Adipose tissue (tissue), 3 donors: ENCODE data around the gene NF1. TPM values are rescaled to one million over a fixed set of nuclear protein-coding genes. Genes with fewer than 3 reads are reported as not detected.
"Not testable (repeated sequence)": the region's sequence is repeated elsewhere in the genome, so short reads cannot be mapped to it uniquely, and the experiment has no call there.

Source experiments
- H3K27ac ChIP-seq: one replicate; pipeline ENCODE4 v1.5.1; 2013; ENCODE audit warnings: low read depth, low read length
- WGBS, 3 donors: extraction: QIAGEN DNeasy Blood & Tissue Kit; methylation state at CpG; one replicate each; pipeline ENCODE4 v1.1.7; 2013; 5-methylcytosine and 5-hydroxymethylcytosine counted together
- polyA plus RNA-seq, 3 donors: library from polyadenylated mRNA; stranded (reverse); fragments of 200-250 nt; gene quantifications; one replicate each; pipeline ENCODE4 v1.2.3, GENCODE V29; 2013
- donor health status: healthy with polysubstance abuse.
- donor health status: Bipolar disorder and iron deficiency.
- donor health status: healthy.

The NF1 gene
- polyA plus RNA-seq, 3 donors = 5.6 to 9.1 (median 7.9) TPM

DNA sequence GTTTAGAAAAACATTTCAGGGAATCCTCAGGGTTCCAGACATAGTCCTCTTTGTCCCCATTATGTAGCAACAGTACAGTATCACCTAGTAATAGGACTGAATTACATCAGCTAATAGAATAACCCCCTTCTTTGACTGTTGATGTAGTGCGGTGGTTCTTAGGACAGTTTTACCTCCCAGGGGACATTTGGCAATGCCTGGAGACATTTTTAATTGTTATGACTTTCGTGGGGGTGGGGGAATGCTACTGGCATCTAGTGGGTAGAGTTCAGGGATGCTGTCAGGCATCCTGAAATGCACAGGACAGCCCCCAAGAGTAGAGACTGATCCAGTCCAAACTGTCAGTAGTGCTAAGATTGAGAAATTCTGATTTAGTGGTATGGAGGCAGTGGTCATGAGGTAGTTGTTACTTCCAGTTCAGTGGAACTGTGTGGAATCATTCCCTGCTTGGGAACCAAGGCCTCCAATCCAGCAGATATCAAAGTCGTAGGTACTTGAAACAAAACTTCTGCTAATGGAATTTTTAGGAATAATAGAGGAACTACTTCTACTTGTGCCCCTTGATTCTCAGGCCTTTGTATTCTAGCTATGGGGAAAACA lies 20.3 kb downstream of the NF1 start:
- H3K27ac ChIP-seq = no peak overlapping the region
- 81 to 84% (median 82%) methylated on average over 3 of the region's 3 CpGs for WGBS, 3 donors

DNA sequence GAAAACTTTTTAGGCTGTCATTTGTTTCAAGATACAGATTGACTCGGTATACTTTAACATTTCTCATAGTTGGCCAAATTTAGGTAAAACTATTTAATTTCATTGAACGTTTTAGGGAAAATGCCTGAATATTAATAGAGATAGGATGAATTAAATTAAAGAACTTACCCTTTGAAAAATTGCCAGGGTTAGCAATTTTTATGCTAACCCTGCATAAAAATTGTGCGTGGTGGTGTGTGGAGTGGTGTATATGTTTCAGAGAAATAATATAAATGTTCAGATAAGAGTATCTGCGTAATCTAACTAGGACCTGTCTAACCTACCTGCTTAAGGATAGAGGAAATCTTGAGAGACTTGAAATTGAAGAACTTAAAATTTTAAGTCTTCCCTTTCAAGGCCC lies 21.4 kb downstream of the NF1 start:
- no peak overlapping the region for H3K27ac ChIP-seq
- 86 to 90% (median 89%) methylated on average over 4 of the region's 4 CpGs for WGBS, 3 donors

DNA sequence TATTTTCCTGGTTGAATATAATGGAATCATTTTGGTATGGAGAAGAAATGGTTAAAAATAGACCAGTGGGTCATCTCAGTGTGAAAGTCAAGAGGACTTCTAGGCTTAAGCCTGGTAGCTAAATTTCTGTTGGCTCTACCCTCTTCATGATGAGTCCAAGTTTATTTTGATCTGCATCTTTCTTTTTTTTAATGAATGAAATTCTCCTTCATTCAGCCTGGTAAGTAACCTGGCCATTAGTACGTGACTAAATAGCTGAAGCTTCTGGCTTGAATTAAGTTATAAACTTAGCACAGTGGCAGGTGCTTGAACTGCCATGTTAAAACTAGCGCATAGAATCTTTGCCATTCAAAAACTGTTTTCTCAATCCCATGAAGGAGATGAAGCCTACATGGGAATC lies 28.0 kb downstream of the NF1 start:
- no peak overlapping the region for H3K27ac ChIP-seq
- WGBS, 3 donors = 81 to 85% (median 82%) methylated on average over 2 of the region's 2 CpGs

DNA sequence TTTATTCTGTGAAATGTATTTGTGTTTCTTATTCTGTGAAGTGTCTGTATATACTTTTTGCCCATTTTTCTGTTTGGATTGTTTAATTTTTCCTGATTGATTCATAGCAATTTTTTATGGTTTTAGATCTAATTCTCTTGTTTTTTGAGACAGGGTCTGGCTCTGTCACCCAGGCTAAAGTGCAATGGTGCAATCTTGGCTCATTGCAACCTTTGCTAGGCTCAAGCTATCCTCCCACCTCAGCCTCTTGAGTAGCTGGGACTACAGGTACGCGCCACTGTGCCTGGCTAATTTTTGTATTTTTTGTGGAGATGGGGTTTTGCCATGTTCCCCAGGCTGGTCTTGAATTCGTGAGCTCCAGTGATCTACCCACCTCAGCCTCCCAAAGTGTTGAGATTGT lies 31.5 kb downstream of the NF1 start:
- 88 to 95% (median 95%) methylated on average over 3 of the region's 3 CpGs for WGBS, 3 donors
- H3K27ac ChIP-seq = no peak overlapping the region

DNA sequence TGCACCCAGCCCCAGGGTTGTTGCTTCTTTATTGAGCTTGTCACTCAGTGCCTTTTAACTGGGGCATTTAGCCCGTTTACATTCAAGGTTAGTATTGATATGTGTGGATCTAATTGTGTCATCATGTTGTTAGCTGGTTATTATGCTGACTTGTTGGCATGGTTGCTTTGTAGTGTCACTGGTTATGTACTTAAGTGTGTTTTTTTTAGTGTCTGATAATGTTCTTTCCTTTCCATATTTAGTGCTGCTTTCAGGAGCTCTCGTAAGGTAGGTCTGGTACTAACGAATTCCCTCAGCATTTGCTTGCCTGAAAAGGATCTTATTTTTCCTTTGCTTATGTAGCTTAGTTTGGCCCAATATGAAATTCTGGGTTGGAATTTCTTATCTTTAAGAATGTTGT lies 33.5 kb downstream of the NF1 start:
- 78 to 96% (median 93%) methylated on average over 3 of the region's 3 CpGs for WGBS, 3 donors
- H3K27ac ChIP-seq = no peak overlapping the region

DNA sequence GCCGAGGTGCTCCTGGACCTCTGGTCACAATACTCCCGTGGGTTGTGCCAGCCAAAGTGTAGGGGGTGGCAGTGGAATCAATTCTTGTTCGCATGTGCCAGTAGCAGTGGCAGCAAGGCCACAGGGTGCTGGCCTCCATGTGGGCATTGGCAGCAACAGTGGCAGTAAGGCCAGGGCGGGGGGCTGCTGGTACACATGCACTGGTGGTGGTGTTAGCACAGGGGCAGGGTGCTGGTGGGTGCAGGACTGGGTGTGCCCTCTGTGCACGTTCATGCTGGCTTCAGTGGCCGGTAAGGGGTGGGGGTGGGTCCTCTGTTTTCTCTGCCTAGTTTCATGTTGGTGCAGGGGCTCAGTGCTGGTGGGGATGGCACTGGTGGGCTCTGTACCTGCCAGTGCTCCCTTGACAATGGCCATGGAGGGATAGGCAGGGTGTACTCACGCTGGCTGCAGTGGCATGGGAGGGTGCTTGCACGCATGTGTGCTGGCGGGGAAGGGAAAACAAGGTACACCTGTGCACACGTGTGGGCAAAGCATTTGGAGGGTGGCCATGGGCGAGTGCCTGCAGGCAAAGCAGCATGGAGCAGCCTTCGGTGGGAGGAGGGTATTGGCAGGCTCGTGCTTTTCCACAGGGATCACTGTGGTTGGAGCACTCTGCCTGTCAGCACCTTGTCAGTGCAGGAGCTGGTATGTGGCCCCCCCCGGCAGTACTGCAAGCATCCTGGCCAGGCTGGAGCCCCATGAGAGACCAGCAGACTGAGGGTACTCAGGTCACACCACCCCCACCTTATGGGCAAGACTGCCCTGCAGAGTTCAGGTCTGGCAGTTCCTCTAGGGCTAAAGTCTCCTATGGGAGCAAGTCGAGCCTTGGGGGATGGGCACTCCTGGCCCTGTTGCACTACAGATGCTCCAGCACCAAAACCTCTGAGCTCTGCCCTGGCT lies 35.8 kb downstream of the NF1 start:
- no peak overlapping the region for H3K27ac ChIP-seq
- 76 to 87% (median 86%) methylated on average over 15 of the region's 15 CpGs for WGBS, 3 donors

DNA sequence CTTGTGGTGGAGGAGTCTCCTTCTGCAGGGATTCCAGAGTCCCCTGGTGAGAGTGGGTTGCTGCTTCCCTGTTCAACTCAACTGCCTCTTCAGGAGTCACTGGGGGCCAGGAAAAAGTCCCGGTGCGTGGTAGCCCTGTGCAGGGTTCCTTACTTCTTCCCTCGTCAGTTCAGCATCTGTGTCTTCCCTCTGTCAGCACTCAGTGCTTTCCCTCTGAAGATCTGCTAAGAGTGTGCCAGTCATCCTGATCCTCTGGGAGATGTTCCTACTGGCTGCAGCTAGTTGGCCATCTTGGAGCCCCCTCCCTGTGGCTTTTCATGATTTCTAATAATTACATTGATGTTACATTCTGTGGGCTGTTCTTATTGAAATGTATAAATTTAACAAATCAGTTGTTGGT lies 36.5 kb downstream of the NF1 start:
- WGBS, 3 donors = 83 to 91% (median 89%) methylated on average over 3 of the region's 3 CpGs
- H3K27ac ChIP-seq = no peak overlapping the region

DNA sequence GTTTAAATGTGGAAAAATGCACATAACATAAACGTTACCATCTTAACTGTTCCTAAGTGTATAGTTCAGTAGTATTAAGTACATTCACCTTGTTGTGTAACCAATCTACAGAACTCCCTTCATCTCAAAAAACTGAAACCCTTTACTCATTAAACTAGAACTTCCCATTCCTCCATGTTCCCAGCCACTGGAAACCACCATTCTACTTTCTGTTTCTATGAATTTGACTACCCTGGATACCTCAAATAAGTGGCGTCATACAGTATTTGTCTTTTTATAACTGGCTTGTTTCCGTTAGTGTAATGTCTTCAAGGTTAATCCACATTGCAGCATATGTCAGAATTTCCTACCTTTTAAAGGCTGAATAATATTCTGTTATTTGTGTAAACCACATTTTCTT lies 38.2 kb downstream of the NF1 start:
- no peak overlapping the region for H3K27ac ChIP-seq
- WGBS, 3 donors = 89 to 98% (median 97%) methylated on average over 3 of the region's 3 CpGs

DNA sequence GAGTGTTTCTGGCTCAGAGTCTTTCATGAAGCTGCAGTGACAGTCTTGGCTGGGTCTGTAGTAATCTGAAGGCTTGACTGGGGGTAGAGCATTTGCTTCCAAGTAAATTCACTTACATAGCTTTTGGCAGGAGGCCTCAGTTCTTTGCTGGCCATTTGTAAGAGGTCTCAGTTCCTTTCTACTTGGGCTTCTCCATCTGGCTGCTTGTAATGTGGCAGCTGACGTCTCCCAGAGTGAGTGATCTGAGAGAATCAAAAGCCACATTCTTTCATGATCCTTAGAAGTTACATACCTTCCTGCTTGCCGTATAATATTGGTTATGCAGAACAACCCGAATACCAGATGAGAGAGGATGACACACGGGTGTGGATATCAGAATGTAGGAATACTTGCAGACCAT lies 39.8 kb downstream of the NF1 start:
- no peak overlapping the region for H3K27ac ChIP-seq
- WGBS, 3 donors = 66 to 80% (median 70%) methylated on average over 4 of the region's 4 CpGs

DNA sequence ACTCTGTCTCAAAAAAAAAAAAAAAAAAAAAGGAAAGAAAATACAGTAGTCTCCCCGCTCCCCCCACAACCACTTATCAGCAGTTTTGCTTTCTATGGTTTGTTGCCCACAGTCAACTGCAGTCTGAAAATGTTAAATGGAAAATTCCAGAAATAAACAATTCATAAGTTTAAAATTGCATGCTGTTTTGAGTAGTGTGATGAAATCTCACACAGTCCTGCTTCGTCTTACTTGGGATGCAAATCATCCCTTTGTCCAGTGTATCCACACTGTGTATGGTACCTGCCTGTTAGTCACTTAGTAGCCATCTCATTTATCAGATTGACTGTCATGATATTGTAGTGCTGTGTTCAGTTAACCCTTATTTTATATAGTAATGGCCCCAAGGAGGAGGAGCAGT lies 41.5 kb downstream of the NF1 start:
- 95 to 97% (median 96%) methylated on average over 2 of the region's 2 CpGs for WGBS, 3 donors

DNA sequence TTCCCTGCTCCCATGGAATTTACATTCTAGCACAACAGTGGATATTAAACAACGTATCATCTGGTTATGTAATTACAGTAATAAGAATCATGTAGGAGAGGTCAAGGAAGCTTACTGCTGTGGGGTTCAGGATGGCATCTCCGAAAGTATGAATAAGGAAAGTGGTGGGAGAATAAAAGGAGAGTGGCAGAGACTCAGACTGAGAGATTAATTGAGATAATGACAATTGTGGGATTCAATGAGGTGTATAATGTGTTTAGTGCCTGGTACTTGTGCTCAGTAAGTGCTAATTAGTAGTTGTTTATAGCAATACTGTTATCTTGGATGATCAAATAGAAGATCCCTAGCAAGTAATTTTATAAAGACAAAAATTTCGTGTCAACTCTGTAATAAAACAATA lies 45.3 kb downstream of the NF1 start:
- WGBS, 3 donors = 89 to 92% (median 91%) methylated on average over 3 of the region's 3 CpGs
- H3K27ac ChIP-seq = no peak overlapping the region

More for the DNA sequence above, 41.5 kb downstream of the NF1 start:
- H3K27ac ChIP-seq = no peak overlapping the region

DNA sequence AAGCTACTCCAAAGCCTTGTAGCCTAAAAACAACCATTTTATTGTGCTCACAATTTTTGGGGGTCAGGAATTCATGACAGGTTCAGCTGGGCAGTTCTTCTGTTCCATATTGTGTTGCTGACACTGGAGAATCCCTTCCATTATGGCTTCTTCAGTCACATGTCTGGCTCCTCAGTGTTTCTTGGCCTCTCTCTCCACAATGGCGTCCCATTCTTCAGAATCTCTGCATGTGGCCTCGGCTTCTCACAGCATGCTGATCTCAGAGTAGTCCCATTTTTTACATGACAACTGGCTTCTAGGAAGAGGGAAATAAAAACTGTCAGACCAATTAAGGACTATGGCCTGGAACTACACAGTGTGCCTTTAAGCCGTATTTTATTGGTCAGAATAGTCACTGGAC lies 49.7 kb downstream of the NF1 start:
- 97 to 99% (median 98%) methylated on average over 3 of the region's 3 CpGs for WGBS, 3 donors
- H3K27ac ChIP-seq = no peak overlapping the region

DNA sequence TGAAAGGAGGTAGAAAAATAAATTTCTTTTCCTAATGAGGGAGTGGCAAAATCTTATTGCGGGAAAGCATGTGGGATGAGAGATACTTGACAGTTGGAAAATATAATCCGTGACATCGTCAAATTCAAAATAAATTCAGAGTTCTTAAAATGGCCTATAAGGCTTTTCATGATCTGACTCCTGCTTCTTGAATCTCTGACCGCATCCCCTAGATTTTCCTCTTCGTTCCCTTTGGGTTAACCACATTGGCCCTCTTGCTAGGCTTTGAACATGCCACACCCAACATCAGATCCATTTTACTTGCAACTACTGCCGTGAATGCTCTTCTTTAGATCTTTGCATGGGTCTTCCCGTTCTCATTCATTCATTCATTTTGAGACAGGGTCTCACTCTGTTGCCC lies 50.1 kb downstream of the NF1 start:
- 83 to 84% (median 84%) methylated on average over 7 of the region's 7 CpGs for WGBS, 3 donors
- H3K27ac ChIP-seq = no peak overlapping the region

DNA sequence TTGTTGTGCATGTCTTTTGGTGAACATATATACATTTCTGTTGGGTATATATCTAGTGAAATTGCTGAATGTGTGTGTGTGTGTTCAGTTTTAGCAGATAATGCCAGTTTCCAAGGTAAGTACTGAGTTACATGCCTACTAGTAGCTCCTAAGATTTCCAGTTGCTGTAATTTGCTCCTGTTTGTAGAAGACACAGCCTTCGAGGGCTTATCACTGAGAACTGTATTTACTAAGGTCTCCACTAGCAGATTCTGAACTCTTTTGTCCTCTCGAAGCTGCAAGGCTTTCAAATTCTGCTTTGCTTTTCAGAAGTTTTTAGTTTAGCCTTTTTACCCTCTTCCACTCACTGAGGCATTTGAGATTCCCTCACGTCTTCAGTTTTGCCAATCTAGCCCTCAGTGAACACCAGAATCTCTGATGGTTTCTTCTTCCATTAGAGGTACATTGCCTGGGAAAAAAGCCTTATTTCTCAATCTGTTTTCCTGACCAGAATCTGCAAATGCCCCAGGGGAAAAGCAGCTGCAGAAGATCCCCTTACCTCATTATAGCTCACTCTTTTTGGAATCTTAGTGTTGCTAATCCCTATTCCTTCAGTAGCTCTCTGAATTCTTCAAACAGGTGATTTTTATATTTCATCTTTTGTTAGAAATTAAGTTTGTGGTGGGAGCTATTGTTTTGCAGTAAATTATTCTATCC lies 52.9 kb downstream of the NF1 start:
- WGBS, 3 donors = 30 to 71% (median 71%) methylated on average over 3 of the region's 3 CpGs
- no peak overlapping the region for H3K27ac ChIP-seq

DNA sequence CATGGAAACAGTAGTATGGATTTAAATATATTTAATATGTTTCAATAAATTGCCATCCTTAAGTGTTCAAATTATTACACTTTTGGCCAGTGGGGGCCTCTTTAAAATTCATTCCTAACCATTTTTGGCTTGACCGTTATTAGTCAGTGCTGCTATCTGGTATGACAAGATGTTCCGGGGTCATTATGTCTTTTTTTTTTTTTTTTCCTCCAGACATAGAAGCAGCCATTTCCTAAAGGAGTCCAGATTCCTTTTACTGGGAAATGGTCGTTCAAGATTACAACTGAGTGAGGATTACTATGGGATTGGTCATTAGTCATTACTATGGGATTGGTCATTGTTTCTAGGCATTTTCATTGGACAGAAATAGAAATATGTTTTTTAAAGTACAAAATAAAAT lies 53.4 kb downstream of the NF1 start:
- 58 to 77% (median 70%) methylated on average over 3 of the region's 3 CpGs for WGBS, 3 donors
- H3K27ac ChIP-seq = no peak overlapping the region

DNA sequence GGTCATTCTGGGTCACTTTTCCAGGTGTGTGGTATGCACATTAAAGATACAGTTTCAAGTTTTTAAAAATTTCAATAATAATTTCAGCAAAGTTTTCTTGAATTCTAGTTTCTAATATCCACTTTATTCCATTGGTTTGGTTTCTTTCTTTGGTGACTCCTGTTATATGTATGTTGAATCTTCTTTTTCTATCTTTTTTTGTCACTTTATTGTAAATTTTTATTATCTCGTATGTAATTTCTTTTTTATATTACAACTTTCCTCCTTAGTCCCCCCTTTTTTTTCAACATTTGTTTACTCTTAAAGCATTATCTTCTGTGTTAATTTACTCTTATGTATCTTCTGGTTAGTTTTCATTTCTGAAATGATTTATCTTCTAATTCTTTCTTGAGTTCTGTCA lies 57.5 kb downstream of the NF1 start:
- WGBS, 3 donors = 93 to 100% (median 95%) methylated on average over 1 of the region's 1 CpG
- no peak overlapping the region for H3K27ac ChIP-seq

DNA sequence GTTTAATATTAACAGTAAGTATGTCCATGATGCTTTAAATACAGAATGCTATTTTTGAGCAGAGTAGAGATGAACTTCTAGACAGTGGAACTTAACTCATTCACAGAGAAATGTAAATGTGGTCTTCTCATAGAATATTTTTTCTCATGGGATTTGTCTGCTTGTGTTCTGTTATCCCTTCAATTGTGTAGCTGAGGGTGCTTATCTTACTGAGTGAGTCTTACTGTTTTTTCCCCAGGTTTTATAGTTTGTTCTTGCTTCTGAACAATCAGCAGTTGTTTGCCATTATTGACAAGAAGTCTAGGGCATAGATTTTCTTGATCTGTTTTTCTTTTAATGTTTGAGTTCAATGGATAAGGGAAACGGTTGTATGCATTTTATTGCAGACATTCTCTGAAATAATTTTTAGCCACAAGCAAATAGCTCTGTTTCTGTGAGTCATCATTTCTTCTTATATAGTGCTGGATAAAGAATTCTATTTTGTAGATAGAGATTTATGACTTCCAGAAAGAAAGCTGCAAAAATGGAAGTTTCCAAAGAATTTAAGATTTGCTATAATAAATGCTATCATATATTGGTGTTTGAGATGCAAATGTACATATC lies 60.5 kb downstream of the NF1 start:
- WGBS, 3 donors = 18 to 81% (median 70%) methylated on average over 1 of the region's 1 CpG
- H3K27ac ChIP-seq = no peak overlapping the region

DNA sequence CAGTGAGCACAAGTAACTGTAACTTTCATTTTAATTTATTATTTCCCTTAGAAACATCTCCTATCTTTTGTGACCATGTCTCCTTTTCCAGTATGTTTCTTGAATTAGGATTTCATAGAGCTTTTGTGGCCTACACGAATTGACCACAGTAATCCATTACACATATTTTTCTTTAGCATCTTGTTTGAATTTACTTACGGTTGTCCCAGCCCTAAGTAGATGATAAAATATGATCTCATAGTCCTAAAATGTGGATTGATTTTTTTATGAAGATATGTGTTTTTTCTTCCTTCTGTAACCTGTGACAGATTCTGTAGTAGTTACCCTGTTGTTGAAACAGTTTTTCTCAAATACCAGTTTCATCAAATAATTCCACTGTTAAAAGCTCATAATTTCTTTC lies 61.5 kb downstream of the NF1 start:
- WGBS, 3 donors = 63 to 84% (median 76%) methylated on average over 2 of the region's 2 CpGs
- no peak overlapping the region for H3K27ac ChIP-seq

DNA sequence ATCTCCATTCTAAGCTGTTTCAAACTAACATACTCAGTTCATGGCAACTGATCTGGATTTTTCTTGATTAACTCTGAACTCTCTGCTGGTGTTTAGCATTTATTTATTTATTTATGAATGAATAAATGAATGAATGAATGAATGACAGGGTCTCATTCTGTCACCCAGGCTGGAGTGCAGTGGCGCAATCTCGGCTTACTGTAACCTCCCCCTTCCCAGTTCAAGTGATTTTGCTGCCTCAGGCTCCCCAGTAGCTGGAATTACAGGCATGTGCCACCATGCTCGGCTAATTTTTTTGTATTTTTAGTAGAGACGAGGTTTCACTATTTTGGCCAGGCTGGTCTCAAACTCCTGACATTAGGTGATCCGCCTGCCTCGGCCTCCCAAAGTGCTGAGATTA lies 62.1 kb downstream of the NF1 start:
- 96 to 99% (median 97%) methylated on average over 6 of the region's 6 CpGs for WGBS, 3 donors
- H3K27ac ChIP-seq = not testable (repeated sequence)
